HepG2 (cell line): ENCODE results near the gene DDTL.
"Not testable (repeated sequence)": the region's sequence is repeated elsewhere in the genome, so short reads cannot be mapped to it uniquely, and the experiment has no call there.

Experiments used
- CBX5 ChIP-seq: sonication (generic); formaldehyde crosslinking; IDR thresholded peaks from 2 replicates; pipeline ENCODE4 v1.4.0; 2020; ENCODE audit warnings: missing genetic modification reagents, borderline replicate concordance
- FOXM1 ChIP-seq: sonication (generic); formaldehyde crosslinking; IDR thresholded peaks from 2 replicates; pipeline ENCODE4 v1.5.0; 2020; ENCODE audit warnings: missing genetic modification reagents
- HIVEP1 ChIP-seq: sonication (generic); formaldehyde crosslinking; IDR thresholded peaks from 2 replicates; pipeline ENCODE4 v1.4.0; 2020; ENCODE audit warnings: mild to moderate bottlenecking, missing genetic modification reagents
- HOXD1 ChIP-seq: sonication (generic); formaldehyde crosslinking; IDR thresholded peaks from 2 replicates; pipeline ENCODE4 v1.5.0; 2020; ENCODE audit warnings: missing genetic modification reagents
- MEF2D ChIP-seq: sonication (generic); formaldehyde crosslinking; IDR thresholded peaks from 2 replicates; pipeline ENCODE4 v1.5.1; 2020; ENCODE audit warnings: mild to moderate bottlenecking, missing genetic modification reagents
- NR3C1 ChIP-seq: sonication (generic); formaldehyde crosslinking; IDR thresholded peaks from 2 replicates; pipeline ENCODE4 v1.4.0; 2020; ENCODE audit warnings: missing genetic modification reagents
- POLR2A ChIP-seq, 2 experiments: IDR thresholded peaks; 2 replicates each; pipeline ENCODE4 v1.6.1; 2011; ENCODE audit warnings: low read depth in 2 of 2, low read length in 2 of 2, mild to moderate bottlenecking in 1 of 2, moderate library complexity in 1 of 2; ENCODE audit not compliant: insufficient read depth in 1 of 2
- ZNF24 ChIP-seq: fragments of 450-650 bp; IDR thresholded peaks from 2 replicates; pipeline ENCODE4 v1.6.1; 2017; ENCODE audit warnings: antibody characterized with exemption, mild to moderate bottlenecking
- ZNF75D ChIP-seq: sonication (generic); formaldehyde crosslinking; IDR thresholded peaks from 2 replicates; pipeline ENCODE4 v1.8.1; 2023; ENCODE audit warnings: missing genetic modification reagents, mild to moderate bottlenecking, borderline replicate concordance
- TF ChIP-seq, protein P1 (sequence below): sonication (generic); formaldehyde crosslinking; IDR thresholded peaks from 2 replicates; pipeline ENCODE4 v1.5.0; 2020; ENCODE audit warnings: mild to moderate bottlenecking, missing genetic modification reagents, moderate library complexity
- TF ChIP-seq, protein P2 (sequence below): sonication (generic); formaldehyde crosslinking; IDR thresholded peaks from 2 replicates; pipeline ENCODE4 v1.5.0; 2020; ENCODE audit warnings: missing genetic modification reagents, mild to moderate bottlenecking, borderline replicate concordance

DNA sequence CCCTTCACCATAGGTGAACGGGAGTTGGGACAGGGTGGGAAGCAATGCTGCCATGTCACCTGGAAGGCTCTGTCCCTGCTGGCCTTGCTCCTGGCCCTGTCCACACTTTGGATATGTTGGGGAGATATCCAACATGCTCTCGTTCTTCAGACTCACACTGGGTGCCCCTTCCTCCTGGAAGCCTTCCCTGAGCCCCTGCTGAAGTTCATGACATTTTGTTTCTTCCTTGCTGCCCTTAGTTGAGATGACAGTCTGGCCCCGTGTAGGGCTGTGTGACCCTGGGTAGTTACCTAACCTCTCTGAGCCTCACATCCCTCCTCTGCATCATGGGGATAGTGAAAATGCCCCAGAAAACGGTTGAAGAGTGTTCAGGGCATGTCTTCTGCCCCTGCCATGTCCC is 13.2 kb upstream of the DDTL start:
- TF ChIP-seq, protein P1, sequence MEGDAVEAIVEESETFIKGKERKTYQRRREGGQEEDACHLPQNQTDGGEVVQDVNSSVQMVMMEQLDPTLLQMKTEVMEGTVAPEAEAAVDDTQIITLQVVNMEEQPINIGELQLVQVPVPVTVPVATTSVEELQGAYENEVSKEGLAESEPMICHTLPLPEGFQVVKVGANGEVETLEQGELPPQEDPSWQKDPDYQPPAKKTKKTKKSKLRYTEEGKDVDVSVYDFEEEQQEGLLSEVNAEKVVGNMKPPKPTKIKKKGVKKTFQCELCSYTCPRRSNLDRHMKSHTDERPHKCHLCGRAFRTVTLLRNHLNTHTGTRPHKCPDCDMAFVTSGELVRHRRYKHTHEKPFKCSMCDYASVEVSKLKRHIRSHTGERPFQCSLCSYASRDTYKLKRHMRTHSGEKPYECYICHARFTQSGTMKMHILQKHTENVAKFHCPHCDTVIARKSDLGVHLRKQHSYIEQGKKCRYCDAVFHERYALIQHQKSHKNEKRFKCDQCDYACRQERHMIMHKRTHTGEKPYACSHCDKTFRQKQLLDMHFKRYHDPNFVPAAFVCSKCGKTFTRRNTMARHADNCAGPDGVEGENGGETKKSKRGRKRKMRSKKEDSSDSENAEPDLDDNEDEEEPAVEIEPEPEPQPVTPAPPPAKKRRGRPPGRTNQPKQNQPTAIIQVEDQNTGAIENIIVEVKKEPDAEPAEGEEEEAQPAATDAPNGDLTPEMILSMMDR = not testable (repeated sequence)
- not testable (repeated sequence) for TF ChIP-seq ZNF24; ZNF75D; POLR2A (IDR thresholded peaks at IDR 0.05; ENCODE audit: insufficient read depth in 1 of 2, low read depth in 2 of 2, low read length in 2 of 2); MEF2D (CRISPR knock-in tag); NR3C1 (CRISPR knock-in tag); HIVEP1 (CRISPR knock-in tag); CBX5 (CRISPR knock-in tag); HOXD1 (CRISPR knock-in tag); FOXM1
- TF ChIP-seq, protein P2, sequence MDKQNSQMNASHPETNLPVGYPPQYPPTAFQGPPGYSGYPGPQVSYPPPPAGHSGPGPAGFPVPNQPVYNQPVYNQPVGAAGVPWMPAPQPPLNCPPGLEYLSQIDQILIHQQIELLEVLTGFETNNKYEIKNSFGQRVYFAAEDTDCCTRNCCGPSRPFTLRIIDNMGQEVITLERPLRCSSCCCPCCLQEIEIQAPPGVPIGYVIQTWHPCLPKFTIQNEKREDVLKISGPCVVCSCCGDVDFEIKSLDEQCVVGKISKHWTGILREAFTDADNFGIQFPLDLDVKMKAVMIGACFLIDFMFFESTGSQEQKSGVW = not testable (repeated sequence)
